HepG2 (cell line): Measurements from ENCODE around the gene TTC38. TPM values are rescaled to one million over a fixed set of nuclear protein-coding genes. Genes with fewer than 3 reads are reported as not detected.

Source experiments
- polyA plus RNA-seq, 8 experiments: library from polyadenylated mRNA; depleted of rRNA in 3 of 8; stranded (reverse) in 7 of 8; unstranded in 1 of 8; fragments of >200 nt; fragmentation: Illumina TruSeq in 4 of 8; extraction: Trizol in 4 of 8; gene quantifications; 2 replicates each; pipeline versions ENCODE4 v1.2.1 to v1.2.3, GENCODE V29; 2011 to 2016; ENCODE audit warnings: low read depth in 4 of 8, missing spikeins in 1 of 8, mixed read lengths in 1 of 8; ENCODE audit not compliant: insufficient read depth in 1 of 8
- total RNA-seq, 5 experiments: library from RNA; depleted of rRNA; stranded (reverse); fragments of >200 nt; fragmentation: Illumina TruSeq; extraction: Trizol; gene quantifications; 2 replicates each; pipeline ENCODE4 v1.2.3, GENCODE V29; 2016; ENCODE audit warnings: low read depth in 1 of 5

The TTC38 gene
- total and polyA plus RNA-seq, 2 of the 13 experiments (the other 11 are each of a cell fraction or from before 2014, with no cell fraction given), result 101 to 105 TPM

Other genes with a start within 250 kb of the TTC38 start
- 24.7 and 32.0 TPM in 2 replicates for gene PPARA, start 117.5 kb upstream of the TTC38 start, total RNA-seq (2016; rRNA removed; fragmentation: Illumina TruSeq; extraction: Trizol)
- 16.6 and 18.2 TPM in 2 replicates for gene PPARA, start 117.5 kb upstream of the TTC38 start, polyA plus RNA-seq (2011; rRNA removed)
- 5.2 and 6.0 TPM in 2 replicates for gene CDPF1, start 17.7 kb upstream of the TTC38 start, total RNA-seq (2016; rRNA removed; fragmentation: Illumina TruSeq; extraction: Trizol)
- gene CDPF1, start 17.7 kb upstream of the TTC38 start, polyA plus RNA-seq (2011; rRNA removed), result 7.4 and 8.1 TPM in 2 replicates
- not detected in 2 replicates for gene PKDREJ, start 4.7 kb upstream of the TTC38 start, total RNA-seq (2016; rRNA removed; fragmentation: Illumina TruSeq; extraction: Trizol)
- gene PKDREJ, start 4.7 kb upstream of the TTC38 start, polyA plus RNA-seq (2011; rRNA removed), result 0.01 TPM in 1 of 2 replicates, not detected in the other
- gene GTSE1, start 28.9 kb downstream of the TTC38 start, total RNA-seq (2016; rRNA removed; fragmentation: Illumina TruSeq; extraction: Trizol), result 13.5 and 15.3 TPM in 2 replicates
- gene GTSE1, start 28.9 kb downstream of the TTC38 start, polyA plus RNA-seq (2011; rRNA removed), result 7.0 and 10.7 TPM in 2 replicates
- 47.7 and 50.2 TPM in 2 replicates for gene TRMU, start 67.7 kb downstream of the TTC38 start, total RNA-seq (2016; rRNA removed; fragmentation: Illumina TruSeq; extraction: Trizol)
- 31.0 and 32.1 TPM in 2 replicates for gene TRMU, start 67.7 kb downstream of the TTC38 start, polyA plus RNA-seq (2011; rRNA removed)